Fibroblast of skin of right biceps (primary cell): ENCODE data around the gene CFAP77.

Experiments used
- DNase-seq: peaks from one replicate; pipeline ENCODE4 v3.0.0-alpha.2; 2013

Gene CFAP77

DNA sequence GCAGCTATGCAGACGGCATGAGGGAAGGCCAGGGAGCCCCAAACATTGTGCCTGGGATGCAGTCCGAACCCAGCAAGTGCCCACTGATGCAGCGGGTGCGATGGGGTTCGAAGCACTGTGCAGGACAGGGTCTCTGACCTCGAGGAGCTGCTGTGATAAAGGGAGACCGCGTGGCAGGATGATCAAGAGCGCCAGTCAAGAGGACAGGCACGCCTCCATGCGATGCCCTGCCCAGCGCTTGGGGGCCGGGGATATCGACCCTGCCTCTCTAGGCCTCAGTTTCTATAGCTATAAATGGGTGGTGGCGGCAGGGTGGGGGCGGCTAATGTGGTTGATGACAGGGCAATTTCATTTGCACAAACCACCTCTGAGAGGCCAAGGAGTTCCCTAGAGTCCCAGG, 87.7 kb downstream of the CFAP77 start:
- no peak for DNase-seq

DNA sequence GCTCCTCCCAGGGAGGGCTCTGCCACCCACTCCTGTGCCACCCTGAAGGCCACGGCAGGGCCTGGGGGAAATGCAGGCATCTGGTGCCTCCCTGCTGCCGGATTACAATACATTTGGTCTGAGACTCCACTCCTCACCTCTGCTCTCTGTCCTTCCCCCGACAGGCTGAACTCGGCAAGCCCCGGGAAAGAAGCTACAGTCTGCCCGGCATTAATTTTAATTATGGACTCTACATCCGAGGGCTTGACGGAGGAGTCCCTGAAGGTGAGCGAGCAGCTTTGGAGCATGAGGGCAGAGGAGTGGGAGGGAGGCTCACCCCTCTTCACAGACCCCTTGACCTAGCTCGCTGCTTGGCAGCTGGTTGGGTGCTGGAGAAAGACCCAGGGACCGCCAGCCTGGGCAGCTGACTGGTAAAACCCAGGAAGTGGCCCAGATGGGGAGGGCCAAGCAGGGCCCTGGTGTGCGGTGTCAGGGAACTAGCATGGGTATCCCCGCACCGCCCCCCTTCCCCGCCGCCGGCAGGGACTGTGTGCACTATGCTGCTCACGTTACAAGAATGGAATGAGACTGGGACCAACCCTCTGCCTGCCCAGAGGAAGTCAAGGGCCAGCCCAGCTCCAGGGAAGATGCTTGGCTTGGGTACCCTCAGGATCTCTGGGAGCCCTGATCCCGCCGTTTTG, 88.7 kb downstream of the CFAP77 start:
- peak; percentile 18 for DNase-seq

DNA sequence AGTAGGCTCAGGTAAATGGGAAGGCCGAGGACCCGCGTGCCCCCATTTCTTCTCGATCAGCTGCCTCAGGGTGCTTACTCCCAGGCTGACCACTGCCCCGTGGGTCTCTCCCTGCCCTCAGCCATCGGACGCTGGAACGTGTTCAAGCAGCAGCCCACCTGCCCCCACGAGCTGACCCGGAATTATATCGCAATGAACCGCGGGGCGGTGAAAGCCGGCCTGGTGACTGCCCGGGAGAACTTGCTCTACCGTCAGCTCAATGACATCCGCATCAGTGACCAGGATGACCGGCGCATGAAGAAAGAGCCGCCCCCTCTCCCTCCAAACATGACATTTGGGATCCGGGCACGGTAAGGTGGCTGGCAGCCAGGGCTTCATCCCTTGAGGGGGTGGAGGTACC, 89.2 kb downstream of the CFAP77 start:
- DNase-seq: no peak

DNA sequence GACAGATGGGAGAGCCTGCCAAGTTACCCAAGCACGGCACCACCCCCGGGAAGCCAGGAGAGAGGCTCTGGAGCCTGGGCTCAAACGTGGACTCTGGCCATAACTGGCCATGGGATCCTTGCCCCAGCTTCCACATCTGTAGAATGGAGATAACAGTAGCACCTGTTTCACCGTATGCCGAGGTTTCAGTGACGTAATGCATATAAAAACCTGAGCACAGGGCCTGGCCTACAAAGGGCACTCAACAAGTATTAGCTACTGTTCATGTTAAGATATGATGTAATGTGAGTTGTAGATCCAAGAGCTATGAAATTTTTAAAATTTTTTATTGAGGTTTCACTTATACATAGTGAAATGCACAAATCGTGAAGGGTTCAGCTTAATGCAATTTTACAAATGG, 90.2 kb downstream of the CFAP77 start:
- no peak for DNase-seq

DNA sequence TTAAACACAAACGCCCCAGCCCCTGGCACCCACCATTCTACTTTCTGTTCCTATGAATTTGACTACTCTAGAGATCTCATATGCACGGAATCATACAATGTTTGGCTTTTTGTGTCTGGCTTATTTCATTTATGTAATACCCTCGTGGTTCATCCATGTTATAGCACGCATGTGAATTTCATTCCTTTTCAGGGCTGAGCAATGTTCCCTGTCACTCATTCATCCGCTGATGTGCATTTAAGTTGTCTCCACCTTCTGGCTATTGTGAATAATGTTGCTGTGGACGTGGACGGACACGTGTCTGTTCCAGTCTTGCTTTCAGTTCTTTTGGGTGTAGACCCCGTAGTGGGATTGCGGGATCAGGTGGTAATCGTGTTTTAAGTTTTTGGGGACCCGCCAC, 92.5 kb downstream of the CFAP77 start:
- no peak for DNase-seq

DNA sequence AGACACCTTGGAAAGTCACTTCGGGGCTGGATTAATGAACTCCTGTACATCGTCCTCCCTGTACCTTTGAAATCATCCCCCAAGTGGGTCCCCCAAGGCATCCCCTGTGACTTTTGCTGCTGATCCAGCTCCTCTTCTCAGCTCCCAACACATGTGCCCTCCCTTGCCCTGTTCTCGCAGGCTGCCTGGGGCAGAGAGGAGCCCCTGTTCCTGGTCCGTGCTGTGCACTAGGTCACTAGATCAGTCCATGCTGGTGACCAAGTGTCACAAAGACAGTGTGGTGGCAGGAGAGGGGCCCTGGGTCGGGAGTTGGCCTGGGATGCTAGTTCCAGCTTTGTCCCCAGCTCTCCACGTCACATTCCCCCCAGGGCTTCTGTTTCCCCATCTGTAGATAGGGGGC, 93.1 kb downstream of the CFAP77 start:
- no peak for DNase-seq

DNA sequence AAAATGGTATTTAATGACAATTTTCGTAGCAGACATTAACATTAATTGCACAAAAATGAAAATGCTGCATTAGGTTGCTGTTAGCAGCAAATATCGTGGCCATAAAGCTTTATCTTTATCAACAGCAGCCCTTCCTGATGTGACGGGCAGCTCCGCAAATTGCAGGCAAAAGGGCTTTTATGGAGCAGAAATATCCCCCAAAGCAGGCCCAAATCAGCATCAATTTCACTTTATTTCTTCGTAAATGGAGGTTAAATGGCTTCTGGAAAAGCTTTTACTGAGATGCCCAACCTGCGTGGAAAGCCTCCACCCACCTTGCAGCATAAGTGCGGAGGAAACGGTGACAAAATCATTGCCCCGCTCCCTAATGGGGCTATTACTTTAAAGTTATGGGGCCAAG, 94.5 kb downstream of the CFAP77 start:
- DNase-seq: no peak

DNA sequence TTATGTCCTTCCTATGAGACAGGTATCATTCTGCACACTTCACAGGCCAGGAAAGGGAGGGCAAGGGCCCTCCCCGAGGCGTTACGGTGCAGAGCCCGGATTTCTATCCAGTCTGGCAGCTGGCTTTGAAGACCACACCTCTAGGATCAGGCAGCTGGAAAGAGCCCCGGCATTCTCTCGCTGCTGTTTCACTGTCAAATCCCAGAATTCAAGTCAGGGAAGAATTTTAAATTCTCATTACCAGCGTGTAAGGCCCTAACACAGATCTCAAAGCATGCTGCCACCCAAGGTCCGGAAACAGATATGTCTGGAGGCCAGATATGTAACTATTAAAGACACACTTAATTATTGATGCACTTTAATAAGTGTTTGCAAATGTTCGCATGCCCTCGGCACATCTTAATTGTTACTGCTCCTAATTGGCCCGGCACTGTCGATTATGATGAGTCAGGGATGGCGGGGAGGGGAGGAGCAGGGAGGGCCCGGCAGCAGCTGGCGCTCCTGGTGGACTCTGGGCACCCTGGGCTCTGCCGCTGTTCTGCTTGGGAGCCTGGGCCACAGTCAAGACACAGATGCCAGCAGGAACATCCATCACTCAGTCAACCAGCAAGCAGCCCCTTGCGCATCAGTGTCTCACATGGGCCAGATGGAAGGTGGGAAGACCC, 96.1 kb downstream of the CFAP77 start:
- DNase-seq: no peak

DNA sequence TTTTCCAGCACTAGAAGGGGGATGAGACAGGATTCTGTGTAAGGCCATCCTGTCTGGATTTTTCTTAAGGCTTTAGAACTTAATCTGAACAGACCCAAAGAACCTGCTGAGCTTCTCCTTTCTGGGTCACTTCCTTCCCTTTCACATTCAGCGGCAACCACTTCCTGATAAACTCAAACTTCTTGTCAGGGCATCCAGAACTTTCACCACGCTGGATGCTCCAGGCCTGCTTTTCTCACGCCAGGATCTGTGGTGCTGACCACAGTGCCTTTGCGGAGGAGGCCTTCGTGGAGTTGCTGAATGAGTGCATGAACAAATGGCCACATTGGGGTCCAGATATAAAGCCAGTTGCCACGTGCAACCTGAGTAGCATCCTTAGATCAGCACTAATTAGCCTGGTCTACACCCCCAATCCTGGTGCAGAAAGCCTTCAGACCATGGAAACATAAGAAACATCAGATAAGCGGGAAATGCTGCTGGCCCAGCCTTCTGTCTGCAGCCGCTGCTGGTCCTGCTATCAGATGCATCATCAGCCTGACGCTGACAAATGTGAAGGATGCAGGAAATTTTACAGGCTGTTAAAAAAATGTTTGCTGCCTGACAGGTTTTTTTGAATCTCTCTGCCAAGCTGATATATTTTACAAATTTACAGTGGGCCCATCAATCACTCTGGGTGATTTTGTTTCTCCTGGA, 97.1 kb downstream of the CFAP77 start:
- no peak for DNase-seq

DNA sequence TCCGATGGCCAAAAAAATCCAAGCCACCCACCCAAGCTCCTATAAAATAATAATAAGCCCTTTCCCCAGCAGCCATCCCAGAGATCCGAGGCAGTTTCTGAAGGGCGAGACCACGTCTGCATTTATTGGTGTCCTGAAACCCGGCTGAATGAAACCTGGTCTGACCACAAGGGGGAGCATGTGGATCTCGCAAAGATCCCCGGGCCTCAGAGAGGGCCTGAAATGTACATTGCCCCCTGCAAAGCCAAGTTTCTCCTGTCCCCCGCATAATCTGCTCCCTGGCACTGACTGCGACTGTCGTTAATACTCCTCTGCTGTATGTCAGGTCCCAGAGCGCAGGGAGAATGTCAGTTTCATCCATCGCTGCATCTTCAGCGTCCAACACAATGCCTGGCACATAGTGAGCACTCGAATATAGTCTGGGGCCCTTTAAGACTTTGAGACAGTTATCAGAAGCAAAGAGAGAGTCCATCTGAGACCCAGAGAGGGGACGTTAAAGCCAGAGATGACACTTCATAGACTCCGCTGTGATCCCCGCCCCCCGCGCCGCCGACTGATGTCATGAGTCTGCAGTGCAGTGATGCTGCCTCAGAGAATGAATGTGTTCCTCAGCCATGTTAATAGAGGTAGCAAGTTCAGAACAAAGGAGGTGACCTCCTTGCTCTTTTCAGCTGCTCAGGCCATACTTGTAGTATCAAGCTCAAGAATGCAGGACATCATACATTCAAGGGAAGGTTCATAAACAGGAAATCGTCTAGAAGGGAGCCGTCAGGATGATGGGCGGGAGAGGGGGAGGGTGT, 97.9 kb downstream of the CFAP77 start:
- peak; percentile 61 for DNase-seq

DNA sequence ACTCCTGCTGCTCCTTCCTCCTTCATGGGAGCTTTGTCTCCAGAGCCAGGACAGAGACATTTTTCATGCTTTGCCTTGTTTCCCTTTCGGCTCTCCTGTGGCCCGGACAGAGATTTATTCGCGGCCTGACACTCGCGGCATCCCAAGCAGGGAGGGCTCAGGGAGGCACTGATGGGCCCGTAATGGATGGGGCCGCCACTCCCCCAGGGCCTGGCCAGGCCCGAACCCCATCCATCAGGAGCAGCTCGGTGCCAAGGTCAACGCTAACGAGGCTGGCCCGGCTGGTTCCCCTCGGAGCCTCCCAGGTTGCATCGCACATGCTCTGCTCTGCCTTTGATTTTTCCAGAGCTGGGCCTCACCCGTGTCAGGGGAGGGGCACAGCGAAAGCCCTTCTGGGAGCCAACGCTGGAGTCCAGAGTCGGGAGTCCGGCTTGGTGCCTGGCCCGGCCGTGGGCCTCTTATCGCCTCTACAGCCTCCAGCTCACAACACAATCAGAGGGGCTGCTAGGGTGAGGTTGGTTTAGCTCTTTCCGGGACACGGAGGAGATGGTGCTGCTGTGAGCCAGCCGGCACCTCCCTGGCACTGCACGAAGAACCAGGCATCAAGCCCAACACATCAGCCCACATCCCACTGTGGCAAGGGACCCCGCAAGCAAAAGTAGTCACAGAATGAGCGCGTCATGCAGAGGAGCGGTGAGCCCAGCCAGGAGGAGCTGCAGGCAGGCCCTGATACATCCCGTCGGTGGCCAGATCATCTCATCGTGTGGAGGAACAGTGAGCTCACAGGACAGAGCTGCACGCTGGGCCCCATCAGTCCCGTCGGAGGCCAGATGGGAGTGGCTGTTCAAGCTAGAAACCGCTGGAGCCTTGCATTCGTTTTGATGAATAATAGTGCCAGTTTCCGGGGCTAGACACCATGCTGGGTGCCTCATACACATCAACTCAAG, 100.2 kb downstream of the CFAP77 start:
- peak; percentile 15 for DNase-seq

DNA sequence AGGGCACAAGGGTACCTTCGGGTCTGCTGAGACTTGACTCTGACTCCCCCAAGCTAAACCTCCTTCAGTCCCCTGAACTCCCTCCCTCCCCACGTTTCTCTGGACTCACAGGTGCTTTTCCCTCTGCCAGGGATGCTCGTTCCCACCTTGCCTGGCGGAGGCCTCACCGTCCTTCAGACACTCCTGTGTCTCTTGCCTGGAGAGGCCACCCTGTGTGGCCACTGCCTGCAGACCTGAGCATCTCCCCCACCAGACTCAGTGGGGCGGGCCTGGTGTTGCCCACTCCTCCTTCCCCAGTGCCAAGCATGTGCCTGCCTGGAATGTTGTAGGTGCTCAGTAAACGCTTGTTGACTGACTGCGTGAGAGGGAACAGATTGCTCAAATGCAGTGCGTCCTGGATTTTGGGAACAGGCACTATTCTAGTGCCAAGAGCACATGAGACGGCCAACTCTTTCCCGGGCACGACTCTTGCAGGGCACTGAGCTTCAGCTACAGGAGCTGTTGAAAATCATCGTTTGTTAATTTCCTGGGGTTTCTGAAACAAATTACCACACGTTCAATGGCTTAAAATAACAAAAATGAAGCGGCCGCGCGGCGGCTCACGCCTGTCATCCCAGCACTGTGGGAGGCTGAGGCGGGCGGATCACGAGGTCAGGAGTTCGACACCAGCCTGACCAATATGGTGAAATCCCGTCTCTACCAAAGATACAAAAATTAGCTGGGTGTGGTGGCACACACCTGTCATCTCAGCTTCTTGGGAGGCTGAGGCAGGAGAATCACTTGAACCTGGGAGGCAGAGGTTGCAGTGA, 101.4 kb downstream of the CFAP77 start:
- no peak for DNase-seq

DNA sequence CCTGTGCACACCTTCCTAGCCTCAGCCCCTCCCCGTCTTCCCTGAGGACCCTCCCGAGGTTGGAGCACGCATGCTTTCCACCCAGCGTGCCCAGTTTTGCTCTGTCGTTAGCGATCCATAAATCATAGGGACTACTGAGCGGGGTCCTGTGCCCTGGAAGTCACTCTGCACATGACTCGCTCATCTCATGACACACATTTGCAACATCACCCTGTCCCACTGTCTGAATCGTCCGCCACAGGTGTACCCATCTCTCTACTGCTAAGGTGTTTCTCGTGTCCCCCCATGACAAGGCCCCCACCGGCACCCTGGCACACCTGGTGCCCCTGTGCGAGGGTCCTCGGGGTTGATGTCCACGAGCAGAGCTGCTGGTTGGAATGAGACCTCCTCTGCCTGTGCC, 103.4 kb downstream of the CFAP77 start:
- DNase-seq: no peak

DNA sequence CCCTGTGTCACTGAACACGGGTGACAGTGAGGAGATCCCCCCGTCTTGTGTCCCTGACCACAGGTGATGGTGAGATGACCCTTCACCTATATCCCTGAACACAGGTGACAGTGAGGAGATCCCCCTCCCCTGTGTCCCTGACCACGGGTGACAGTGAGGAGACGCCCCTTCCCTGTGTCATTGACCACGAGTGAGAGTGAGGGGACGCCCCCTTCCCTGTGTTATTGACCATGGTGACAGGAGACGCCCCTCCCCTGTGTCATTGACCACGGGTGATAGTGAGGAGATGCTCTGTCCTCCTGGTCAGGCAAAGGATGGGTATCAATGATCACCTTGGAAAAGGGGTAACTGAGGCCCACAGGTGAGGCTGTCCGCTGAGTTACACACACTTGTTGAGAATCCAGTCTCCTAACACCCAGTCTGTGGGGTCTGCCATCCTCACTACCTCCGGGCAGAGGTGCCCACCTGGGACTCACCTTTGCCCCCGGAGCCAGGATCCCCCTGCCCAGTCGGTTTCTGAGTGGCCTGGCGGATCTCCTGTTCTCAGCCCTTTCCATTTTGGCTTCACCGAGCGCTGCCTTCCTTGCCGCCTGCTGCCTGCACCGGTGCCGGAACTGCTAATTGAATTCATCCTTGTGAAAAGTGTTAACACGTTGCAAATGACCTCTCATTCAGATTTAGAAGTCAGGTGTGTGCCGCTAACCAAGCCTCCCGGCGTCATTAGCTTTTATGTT, 104.2 kb downstream of the CFAP77 start:
- no peak for DNase-seq

DNA sequence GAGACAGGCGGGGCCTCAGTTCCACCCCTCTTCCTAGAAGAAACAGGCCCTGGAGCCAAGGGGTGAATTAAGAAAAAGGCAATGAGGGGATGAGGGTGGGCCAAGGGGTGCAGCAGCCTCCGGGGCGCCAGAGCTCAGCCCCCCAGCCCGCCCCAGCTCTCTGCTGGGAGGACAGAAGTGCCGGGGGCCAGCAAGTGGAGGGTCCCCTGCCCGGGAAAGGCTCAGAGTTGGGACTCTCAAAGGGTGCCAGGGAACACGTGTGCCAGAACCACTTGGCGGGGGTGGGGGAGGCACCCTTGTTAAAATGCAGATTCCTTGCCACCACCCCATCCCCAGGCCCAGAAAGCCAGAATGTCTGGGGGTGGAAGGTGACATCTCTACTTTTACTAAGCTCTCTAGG, 104.8 kb downstream of the CFAP77 start:
- DNase-seq: no peak

DNA sequence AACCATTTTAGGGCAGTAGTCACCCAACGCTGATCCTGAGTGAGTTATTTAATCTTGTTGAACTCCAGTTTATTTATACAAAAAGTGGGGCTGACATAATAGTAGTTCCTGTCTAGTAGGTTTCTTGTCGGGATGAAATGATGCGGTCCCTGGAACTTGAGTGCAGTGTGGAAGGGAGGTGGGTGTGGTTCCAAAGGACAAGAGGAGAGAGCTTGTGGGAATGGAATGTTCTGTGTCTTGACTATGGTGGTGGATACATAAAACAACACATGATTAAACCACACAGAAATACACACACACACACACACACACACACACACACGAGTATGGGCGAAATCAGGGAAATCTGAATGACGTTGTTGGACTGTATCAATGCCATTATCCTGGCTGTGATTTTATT, 106.3 kb downstream of the CFAP77 start:
- DNase-seq: no peak

DNA sequence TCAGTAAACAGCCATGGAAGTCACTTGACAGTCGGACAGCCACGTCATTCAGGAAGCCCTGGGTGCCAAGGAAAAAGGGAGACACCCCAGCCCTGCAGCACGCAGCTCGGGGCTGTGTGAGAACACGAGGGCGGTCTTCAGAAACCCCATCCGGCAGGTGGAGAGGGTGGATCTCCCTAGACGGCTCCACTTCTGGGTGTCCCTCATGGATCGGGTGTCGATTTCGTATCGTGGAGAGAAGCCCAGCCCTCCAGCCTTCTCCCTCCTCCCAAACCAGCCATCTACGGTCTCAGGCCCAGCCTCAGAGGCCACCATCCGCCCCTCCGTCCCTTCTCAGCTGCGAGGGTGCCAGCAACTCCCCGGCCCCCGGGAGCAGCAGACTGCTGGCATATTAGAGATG, 106.9 kb downstream of the CFAP77 start:
- no peak for DNase-seq

DNA sequence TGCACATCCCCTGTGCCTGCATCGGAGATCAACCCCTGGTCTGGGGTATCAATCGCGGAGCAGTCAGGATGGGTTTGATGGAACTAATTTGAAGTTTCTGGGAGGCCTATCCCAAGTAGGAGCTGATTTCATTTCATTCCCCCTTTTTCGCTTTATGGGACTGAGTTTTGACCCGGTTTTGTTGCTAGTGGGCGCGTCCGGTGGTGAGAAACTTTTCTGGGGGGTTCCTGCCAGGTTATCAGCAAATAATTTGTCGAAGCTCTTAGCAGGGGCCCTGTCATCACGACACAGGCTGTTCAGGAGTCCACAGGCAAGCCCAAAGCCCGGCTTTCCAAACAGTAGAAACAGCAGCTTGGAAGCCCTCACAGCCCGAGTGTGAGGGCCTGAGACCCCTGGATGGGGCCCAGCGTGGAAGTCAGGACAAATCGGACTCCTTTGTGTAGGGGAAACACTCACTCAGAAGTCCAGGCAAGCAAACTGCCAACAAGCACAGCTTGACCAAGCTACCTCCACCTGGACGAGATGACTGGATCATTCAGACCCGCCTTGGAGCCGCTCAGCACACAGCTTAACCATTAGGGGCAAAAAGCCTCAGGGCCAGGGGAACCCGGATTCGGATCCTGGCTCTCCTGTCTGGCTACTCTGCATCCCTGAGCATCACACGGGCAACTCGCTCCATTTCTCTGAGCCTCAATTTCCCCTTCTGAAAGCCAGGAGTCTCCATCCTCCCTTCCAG, 108.0 kb downstream of the CFAP77 start:
- DNase-seq: no peak

DNA sequence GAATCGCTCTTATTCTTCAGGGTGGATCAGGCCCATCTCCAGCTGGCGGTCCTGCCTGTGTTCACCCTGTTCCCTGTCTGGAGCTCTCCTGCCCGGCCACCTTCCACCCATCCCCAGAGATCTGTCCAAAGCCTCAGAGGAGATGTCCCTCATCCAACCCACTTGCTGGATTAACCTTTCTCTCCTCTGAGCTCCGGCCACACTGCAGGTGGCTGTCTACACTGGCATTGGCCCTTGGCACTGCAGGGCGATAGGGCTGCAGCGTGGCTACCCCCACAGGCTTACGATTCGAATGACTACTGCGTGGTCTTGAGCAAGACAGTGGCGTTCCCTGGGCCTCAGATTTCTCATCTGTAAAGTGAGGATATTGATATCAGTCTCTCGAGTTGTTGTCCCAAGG, 108.6 kb downstream of the CFAP77 start:
- no peak for DNase-seq

DNA sequence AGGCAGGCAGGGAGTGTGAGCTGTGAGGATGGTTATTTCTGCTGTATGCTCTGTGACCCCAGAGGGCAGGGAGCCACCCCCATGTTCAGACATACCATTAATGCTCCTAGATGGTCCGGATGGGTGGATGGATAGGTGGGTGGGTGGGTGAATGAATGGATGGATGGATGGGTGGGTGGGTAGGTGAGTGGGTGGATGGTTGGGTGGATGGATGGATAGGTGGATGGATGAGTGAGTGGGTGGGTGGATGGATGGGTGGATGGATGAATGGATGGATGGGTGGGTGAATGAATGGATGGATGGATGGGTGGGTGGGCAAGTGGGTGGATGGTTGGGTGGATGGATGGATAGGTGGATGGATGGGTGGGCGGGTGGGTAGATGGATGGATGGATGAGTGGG, 109.0 kb downstream of the CFAP77 start:
- no peak for DNase-seq
